Astrocyte of the spinal cord (primary cell): ENCODE measurements around the gene TELO2.

Experiments used
- DNase-seq: peaks from one replicate; pipeline ENCODE4 v3.0.0; 2011; ENCODE audit warnings: low read depth, low spot score
- H3K4me3 ChIP-seq: 2 replicates; pipeline ENCODE4 v1.5.1; 2011; ENCODE audit warnings: low read depth, mild to moderate bottlenecking, low read length, moderate library complexity
- in situ Hi-C: cut with HindIII; loops from 2 replicates; pipeline ENCODE4 v1.10.0; 2017; ENCODE audit warnings: low sequenced_read_pairs
- TF ChIP-seq, protein P1 (sequence below): IDR thresholded peaks from 2 replicates; pipeline ENCODE4 v1.5.1; 2012; ENCODE audit warnings: low read depth, mild to moderate bottlenecking, low read length, inconsistent platforms

Gene TELO2

DNA sequence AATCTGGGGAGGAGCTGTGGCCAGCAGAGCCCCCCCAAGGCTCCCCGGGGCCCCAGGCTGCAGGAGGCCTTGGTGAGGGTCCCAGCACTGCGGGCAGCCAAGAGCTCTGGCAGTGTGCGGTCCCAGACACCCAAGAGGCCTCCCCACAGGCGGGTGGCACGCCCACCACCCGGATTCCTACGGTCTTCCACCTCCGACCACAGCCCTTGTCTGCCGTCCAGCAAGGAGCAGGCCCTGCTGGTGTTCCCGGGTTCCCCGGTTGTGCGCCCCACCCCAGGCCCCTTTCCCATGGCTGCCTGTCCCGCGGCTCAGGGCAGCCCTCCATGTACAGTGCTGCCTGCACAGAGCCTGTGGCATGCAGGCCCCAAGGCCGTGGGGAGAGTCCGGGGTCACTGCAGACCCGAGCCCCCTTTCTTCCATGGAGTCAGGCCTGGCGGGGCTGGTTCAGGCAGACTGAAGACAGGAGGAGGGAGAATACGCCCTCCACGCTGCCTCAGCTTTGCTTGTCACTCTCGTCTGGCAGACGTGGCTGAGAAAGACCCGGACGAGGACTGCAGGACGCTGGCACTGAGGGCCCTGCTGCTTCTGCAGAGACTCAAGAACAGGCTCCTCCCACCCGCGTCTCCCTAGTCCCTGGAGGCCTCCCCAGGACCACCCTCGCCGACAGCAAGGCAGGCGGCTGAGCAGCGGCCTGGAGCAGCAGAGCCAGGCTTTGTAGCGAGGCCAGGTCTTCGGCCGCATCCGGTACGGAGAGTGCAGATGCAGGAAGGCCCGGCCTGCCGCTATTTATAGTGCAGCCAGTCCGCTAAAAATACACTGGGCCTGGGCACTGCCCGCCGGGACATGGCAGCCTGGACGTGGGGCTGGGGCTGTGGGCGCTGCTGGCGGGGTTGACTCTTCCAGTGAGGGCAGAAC lies 16.4 kb downstream of the TELO2 start:
- in situ Hi-C loops: no loop called here
- TF ChIP-seq, protein P1, sequence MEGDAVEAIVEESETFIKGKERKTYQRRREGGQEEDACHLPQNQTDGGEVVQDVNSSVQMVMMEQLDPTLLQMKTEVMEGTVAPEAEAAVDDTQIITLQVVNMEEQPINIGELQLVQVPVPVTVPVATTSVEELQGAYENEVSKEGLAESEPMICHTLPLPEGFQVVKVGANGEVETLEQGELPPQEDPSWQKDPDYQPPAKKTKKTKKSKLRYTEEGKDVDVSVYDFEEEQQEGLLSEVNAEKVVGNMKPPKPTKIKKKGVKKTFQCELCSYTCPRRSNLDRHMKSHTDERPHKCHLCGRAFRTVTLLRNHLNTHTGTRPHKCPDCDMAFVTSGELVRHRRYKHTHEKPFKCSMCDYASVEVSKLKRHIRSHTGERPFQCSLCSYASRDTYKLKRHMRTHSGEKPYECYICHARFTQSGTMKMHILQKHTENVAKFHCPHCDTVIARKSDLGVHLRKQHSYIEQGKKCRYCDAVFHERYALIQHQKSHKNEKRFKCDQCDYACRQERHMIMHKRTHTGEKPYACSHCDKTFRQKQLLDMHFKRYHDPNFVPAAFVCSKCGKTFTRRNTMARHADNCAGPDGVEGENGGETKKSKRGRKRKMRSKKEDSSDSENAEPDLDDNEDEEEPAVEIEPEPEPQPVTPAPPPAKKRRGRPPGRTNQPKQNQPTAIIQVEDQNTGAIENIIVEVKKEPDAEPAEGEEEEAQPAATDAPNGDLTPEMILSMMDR: no peak
- no peak for DNase-seq
- H3K4me3 ChIP-seq: no peak overlapping the region

- DNase-seq: no peak
- no peak overlapping the region for H3K4me3 ChIP-seq
- in situ Hi-C loops: no loop called here
- TF ChIP-seq, protein P1: no peak
Measured at GRCh38 chr16:1510272-1510671, 17.1 kb downstream of the TELO2 start.

GRCh38 chr16:1510941-1511351 lies 17.8 kb downstream of the TELO2 start:
- H3K4me3 ChIP-seq: no peak overlapping the region
- DNase-seq: no peak
- in situ Hi-C loops: no loop called here
- TF ChIP-seq, protein P1: no peak

- DNase-seq: no peak
- in situ Hi-C loops: no loop called here
- TF ChIP-seq, protein P1: no peak
- H3K4me3 ChIP-seq: no peak overlapping the region
Measured at GRCh38 chr16:1511662-1512569, 18.8 kb downstream of the TELO2 start.

GRCh38 chr16:1512774-1513173 lies 19.6 kb downstream of the TELO2 start:
- in situ Hi-C loops: no loop called here
- no peak overlapping the region for H3K4me3 ChIP-seq
- TF ChIP-seq, protein P1: no peak
- DNase-seq: no peak

GRCh38 chr16:1514507-1514906 lies 21.3 kb downstream of the TELO2 start:
- in situ Hi-C loops: no loop called here
- H3K4me3 ChIP-seq: no peak overlapping the region
- TF ChIP-seq, protein P1: no peak
- no peak for DNase-seq
